CD4-positive, alpha-beta T cell treated with Interleukin-1 beta for 1 hour (primary cell): ENCODE results near the gene RSBN1L.

Experiments used
- DNase-seq, 2 donors: peaks; one replicate each; pipeline ENCODE4 v3.0.0-alpha.2; 2020 to 2022

RSBN1L gene

DNA sequence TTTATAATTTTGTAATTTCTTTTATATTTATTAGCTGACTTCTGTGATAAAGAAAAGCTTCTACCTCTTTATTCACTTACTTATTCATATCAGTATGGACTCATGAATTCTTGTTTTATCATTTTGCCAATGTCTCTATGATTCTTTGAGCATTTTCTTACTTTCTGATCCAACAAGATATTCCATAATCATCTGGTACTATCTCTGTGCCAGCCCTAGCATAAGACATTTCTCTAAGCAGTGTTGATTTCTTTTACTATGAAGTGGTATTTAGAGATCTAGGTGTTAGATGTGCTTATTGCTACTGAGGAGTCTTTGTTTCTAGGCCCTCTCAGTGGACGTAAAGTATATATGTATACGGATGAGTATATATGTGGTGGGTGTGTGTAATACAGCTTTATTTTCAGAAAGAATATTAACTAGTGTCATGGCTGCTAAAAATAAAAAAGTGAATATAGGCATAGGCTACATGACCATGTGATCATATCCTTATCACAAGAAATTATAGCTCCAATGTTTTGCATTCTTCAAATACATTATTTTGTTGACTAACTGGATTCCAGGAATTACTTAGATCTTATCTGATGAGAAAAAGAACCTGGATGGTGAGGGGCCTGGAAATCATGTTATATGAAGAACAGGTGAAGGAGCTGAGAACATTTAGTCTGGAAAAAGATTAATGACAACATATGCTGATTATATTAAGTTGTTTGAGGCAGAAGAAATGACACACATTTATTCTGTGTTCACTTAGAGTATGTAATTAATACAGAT lies 115.4 kb downstream of the RSBN1L start:
- DNase-seq = no peak

- no peak for DNase-seq
Observed at GRCh38 chr7:77812290-77812685, 116.0 kb downstream of the RSBN1L start.

GRCh38 chr7:77813180-77813579 lies 116.9 kb downstream of the RSBN1L start:
- no peak for DNase-seq

GRCh38 chr7:77819021-77819420 lies 122.8 kb downstream of the RSBN1L start:
- DNase-seq = no peak

- DNase-seq = no peak
Observed at GRCh38 chr7:77820967-77821366, 124.7 kb downstream of the RSBN1L start.

DNA sequence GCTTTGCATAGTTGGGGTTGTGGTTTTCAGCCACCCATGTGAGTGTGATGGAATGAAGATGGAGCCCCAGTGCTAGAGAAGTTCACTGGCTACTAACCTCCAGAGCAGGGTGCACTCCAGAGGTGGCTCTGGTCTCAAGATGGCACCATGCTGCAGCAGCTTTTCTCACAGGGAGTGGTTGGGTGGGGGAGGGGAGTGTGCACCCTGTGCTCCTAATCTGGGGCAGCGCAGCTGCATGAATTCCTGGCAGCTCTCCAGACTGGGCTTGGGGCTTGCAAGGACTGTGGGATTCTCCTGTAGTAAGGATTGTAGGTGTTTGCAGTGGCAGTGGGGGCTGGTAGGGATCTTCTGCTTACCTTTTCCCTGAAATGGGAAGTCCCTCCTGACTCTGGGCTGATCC lies 126.0 kb downstream of the RSBN1L start:
- no peak for DNase-seq

DNA sequence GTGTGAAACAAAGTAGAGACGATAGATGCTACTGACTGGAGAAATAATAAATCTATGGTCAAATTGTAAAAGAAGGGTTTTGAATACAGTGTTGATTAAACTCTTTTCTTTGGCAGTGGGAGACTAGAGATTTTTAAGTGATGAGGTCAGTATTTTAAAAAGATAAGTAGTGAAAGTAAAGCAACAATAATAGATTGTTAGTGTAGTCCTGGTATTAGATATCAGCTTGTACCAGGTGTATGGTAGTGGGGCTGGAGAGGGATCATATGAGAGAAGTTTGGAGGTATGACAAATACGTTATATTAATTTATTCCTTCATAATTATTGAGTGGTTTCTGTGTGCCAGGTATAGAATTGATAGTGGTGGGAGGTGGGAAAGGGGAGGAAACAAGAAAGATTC lies 127.5 kb downstream of the RSBN1L start:
- DNase-seq = no peak

DNA sequence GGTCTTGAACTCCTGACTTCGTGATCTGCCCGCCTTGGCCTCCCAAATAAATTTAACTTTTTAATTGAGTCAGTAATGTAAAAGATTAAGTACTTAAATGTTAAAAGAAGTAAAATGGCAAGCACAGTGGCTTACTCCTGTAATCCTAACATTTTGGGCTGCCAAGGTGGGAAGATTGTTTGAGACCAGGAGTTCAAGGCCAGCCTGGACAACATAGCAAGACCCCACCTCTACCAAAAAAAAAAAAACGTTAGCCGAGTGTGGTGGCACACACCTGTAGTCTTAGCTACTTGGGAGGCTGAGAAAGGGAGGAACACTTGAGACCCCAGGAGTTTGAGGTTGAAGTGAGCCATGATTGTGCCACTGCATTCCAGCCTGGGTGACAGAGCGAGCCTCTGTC lies 128.4 kb downstream of the RSBN1L start:
- DNase-seq = no peak

DNA sequence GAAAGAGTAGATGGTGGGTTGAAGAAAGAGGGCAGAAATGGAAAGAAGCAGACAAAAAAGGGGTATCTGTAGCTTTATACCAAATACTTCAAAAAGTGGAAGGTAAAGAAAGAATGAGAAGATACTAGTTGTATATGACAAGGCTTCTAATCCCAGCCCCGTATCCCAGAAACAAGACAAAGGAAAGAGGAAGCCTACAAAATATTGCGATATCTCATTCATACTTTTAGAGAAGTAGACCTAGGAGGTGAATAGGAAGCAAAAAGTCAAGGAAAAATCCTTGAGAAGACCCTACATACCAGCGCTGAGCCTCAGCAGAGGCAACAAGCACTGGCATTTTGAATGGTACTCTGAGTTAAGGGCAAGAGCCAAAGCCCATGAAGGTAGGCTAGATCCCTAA lies 128.9 kb downstream of the RSBN1L start:
- DNase-seq = no peak

DNA sequence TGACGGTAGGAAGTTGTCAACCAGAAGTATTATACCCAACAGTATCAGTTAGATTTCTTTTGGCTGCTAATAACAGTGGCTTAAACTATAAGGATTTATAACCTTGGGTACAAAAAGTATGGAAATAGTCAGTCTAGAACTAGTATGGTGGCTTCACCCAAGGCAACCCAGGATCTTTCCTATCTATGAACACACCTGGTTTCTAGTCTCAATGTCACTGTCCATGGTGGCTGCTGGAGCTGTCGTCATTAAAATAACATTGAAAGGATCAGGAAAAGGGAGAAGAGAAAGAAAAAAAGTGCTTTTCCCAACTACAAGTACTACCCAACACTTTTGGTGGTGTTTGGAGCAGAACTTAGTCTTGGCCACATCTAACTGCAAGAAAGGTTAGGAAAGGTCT lies 130.0 kb downstream of the RSBN1L start:
- DNase-seq = no peak

DNA sequence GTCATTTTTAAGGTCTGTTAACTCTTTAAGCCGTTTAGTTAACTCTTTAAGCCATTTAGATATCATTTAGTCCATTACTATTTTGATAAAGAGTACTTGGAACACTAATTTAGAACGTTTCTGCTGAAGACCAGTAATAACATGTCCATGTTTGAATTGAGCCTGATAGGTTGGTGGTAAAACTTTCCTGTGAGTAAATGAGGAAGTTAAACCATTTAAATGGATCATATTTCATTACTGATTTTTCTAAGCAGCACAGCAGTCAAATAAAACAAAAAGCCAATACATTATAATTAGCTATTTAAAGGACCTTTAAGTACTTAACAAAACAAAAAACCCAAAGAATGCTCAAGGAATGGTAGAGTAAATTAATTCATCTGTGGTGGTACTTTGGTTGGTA lies 131.7 kb downstream of the RSBN1L start:
- no peak for DNase-seq

GRCh38 chr7:77830649-77831355 lies 134.5 kb downstream of the RSBN1L start:
- no peak for DNase-seq

GRCh38 chr7:77831481-77831880 lies 135.2 kb downstream of the RSBN1L start:
- DNase-seq = peak in 1 of 2 donors; percentile 17

GRCh38 chr7:77831953-77832352 lies 135.7 kb downstream of the RSBN1L start:
- DNase-seq = no peak
